Esophagus squamous epithelium (tissue), 5 donors: ENCODE measurements around the gene AOC2. TPM values are rescaled to one million over a fixed set of nuclear protein-coding genes. Genes with fewer than 3 reads are reported as not detected.
"Not testable (repeated sequence)": the region's sequence is repeated elsewhere in the genome, so short reads cannot be mapped to it uniquely, and the experiment has no call there.

Source experiments
- DNase-seq: peaks from one replicate; lab custom pipeline; 2025; lab: John Stamatoyannopoulos, UW
- H3K27ac ChIP-seq, 4 donors: fragments of 200-600 bp; sonication (generic); one replicate each; pipeline ENCODE4 v1.5.1; 2016 to 2019; ENCODE audit warnings: mild to moderate bottlenecking in 1 of 4
- H3K27me3 ChIP-seq, 4 donors: fragments of 200-600 bp; sonication (generic); 1 replicate in 3 of 4; 2 replicates in 1 of 4; pipeline versions ENCODE4 v1.5.1 to v1.6.0; 2017 to 2021; ENCODE audit warnings: antibody characterized with exemption in 1 of 4
- H3K36me3 ChIP-seq, 3 donors: fragments of 200-600 bp; sonication (generic); one replicate each; pipeline ENCODE4 v1.5.1; 2016 to 2019
- H3K4me1 ChIP-seq, 3 donors: fragments of 200-600 bp; sonication (generic); one replicate each; pipeline ENCODE4 v1.5.1; 2017 to 2019
- H3K4me3 ChIP-seq, 4 donors: fragments of 200-600 bp; sonication (generic); 1 replicate in 3 of 4; 2 replicates in 1 of 4; pipeline ENCODE4 v1.5.1; 2016 to 2019; ENCODE audit warnings: mild to moderate bottlenecking in 2 of 4, moderate library complexity in 1 of 4
- H3K9me3 ChIP-seq, 3 donors: fragments of 200-600 bp; sonication (generic); one replicate each; pipeline ENCODE4 v1.5.1; 2016 to 2019
- CTCF ChIP-seq, 6 experiments: fragments of 450-650 bp in 4 of 6; fragments of 200-600 bp in 2 of 6; sonication (generic) in 2 of 6; IDR thresholded peaks; one replicate each; pipeline ENCODE4 v1.5.1; 2016 to 2019; ENCODE audit warnings: antibody characterized with exemption in 6 of 6, mild to moderate bottlenecking in 4 of 6, moderate library complexity in 4 of 6
- POLR2A ChIP-seq, 4 donors: fragments of 450-650 bp; IDR thresholded peaks; one replicate each; pipeline ENCODE4 v1.6.1; 2017; ENCODE audit warnings: antibody characterized with exemption in 4 of 4, mild to moderate bottlenecking in 4 of 4, moderate library complexity in 3 of 4
- WGBS, 2 donors: methylation state at CpG; one replicate each; pipeline ENCODE4 v1.1.5; 2018; 5-methylcytosine and 5-hydroxymethylcytosine counted together
- intact Hi-C: fragments of 100-400 bp; cut with DNase I; formaldehyde crosslinking; loops from one replicate; pipeline ENCODE4 v1.15.0; 2022
- total RNA-seq, 4 donors: library from RNA; depleted of rRNA; stranded (reverse); fragments of >200 nt; gene quantifications; one replicate each; pipeline ENCODE4 v1.1.0, GENCODE V29; 2016
- donor health status: DM: yes; HTN: yes; CAD: no.

The AOC2 gene
- total RNA-seq, 4 donors from 2014 or later, result 0.61 to 2.1 (median 1.2) TPM

GRCh38 chr17:42853597-42853967 is 9.2 kb downstream of the AOC2 start:
- H3K36me3 ChIP-seq, result no peaks in the 10 kb centered on the region
- no peak for TF ChIP-seq CTCF (IDR thresholded peaks at IDR 0.05)
- TF ChIP-seq POLR2A (IDR thresholded peaks at IDR 0.05), result no peak
- peak overlapping the region; percentile 15 to 90 (median 84) for H3K27ac ChIP-seq
- no peaks in the 10 kb centered on the region for H3K27me3 ChIP-seq
- peak overlapping the region; percentile 11 to 67 (median 44) for H3K4me3 ChIP-seq
- DNase-seq, result no peak
- no peaks in the 10 kb centered on the region for H3K9me3 ChIP-seq
- 58 to 70% methylated on average over 5 of the region's 5 CpGs for WGBS, 2 donors
- peaks cover 5 to 64% (median 10%) of the 10 kb centered on the region in 3 donors for H3K4me1 ChIP-seq
- intact Hi-C loops, result no loop called here

- intact Hi-C loops, result no loop called here
- H3K4me3 ChIP-seq, result peak overlapping the region; percentile 11 to 67 (median 44)
- no peak for TF ChIP-seq CTCF (IDR thresholded peaks at IDR 0.05)
- no peak for TF ChIP-seq POLR2A (IDR thresholded peaks at IDR 0.05)
- no peaks in the 10 kb centered on the region for H3K36me3 ChIP-seq
- H3K27me3 ChIP-seq, result no peaks in the 10 kb centered on the region
- no peak for DNase-seq
- no peaks in the 10 kb centered on the region for H3K9me3 ChIP-seq
- WGBS, 2 donors, result 63 to 70% methylated on average over 9 to 10 of the region's 15 CpGs
- H3K4me1 ChIP-seq, result peaks cover 5 to 62% (median 10%) of the 10 kb centered on the region in 3 donors
- H3K27ac ChIP-seq, result peak overlapping the region; percentile 15 to 90 (median 84)
These were observed 9.8 kb downstream of the AOC2 start for GRCh38 chr17:42853968-42854790.

GRCh38 chr17:42855048-42855596 is 10.7 kb downstream of the AOC2 start:
- 67 to 79% methylated on average over 3 to 6 of the region's 8 CpGs for WGBS, 2 donors
- no peak for TF ChIP-seq CTCF (IDR thresholded peaks at IDR 0.05)
- no peak for TF ChIP-seq POLR2A (IDR thresholded peaks at IDR 0.05)
- H3K9me3 ChIP-seq, result no peaks in the 10 kb centered on the region
- peak overlapping the region in 3 of 4 donors; percentile 61 to 86 (median 81) for H3K27ac ChIP-seq
- peaks cover 5 to 53% (median 7%) of the 10 kb centered on the region in 3 donors for H3K4me1 ChIP-seq
- no peaks in the 10 kb centered on the region for H3K27me3 ChIP-seq
- no peak for DNase-seq
- intact Hi-C loops, result no loop called here
- H3K36me3 ChIP-seq, result no peaks in the 10 kb centered on the region
- peak overlapping the region in 3 of 4 donors; percentile 26 to 46 (median 42) for H3K4me3 ChIP-seq

- WGBS, 2 donors, result 64 to 75% methylated on average over 8 of the region's 8 CpGs
- intact Hi-C loops, H3K4me3 ChIP-seq, H3K9me3 ChIP-seq, H3K36me3 ChIP-seq, H3K27me3 ChIP-seq, DNase-seq: not testable (repeated sequence)
- peaks cover 0 to 43% (median 0%) of the 10 kb centered on the region in 3 donors for H3K4me1 ChIP-seq
- peak overlapping the region in 2 of 4 donors; percentile 81 to 86 for H3K27ac ChIP-seq
These were observed 11.7 kb downstream of the AOC2 start for GRCh38 chr17:42856093-42856492.

- WGBS, 2 donors, result 68 to 77% methylated on average over 6 of the region's 8 CpGs
- H3K36me3 ChIP-seq, H3K4me3 ChIP-seq, H3K27me3 ChIP-seq, H3K9me3 ChIP-seq, intact Hi-C loops, DNase-seq: not testable (repeated sequence)
- Histone ChIP-seq H3K4me1 (peaks cover 0 to 41% (median 0%) of the 10 kb centered on the region in 3 donors), H3K27ac (peak overlapping the region in 3 of 4 donors; percentile 20 to 86 (median 61))
These were observed 12.1 kb downstream of the AOC2 start for GRCh38 chr17:42856516-42856915.

- Histone ChIP-seq H3K4me3 (no peak overlapping the region), H3K36me3 (no peaks in the 10 kb centered on the region), H3K9me3 (no peaks in the 10 kb centered on the region), H3K27me3 (no peaks in the 10 kb centered on the region), H3K4me1 (peaks cover 0 to 41% (median 0%) of the 10 kb centered on the region in 3 donors), H3K27ac (peak overlapping the region in 2 of 4 donors; percentile 20 to 29)
- TF ChIP-seq CTCF (IDR thresholded peaks at IDR 0.05), result no peak
- no peak for TF ChIP-seq POLR2A (IDR thresholded peaks at IDR 0.05)
- no CpG with 5 or more reads among the region's 1 CpG for WGBS, 2 donors
- intact Hi-C loops, result no loop called here
- no peak for DNase-seq
These were observed 13.0 kb downstream of the AOC2 start for GRCh38 chr17:42857389-42857788.
